HG03575 (cell line): ENCODE measurements around the gene TMEM123.
A peak's percentile ranks its signal among the peaks of the same experiment; 100 is the strongest.
"Not testable (repeated sequence)": the region's sequence is repeated elsewhere in the genome, so short reads cannot be mapped to it uniquely, and the experiment has no call there.

ENCODE experiments used
- ATAC-seq: cut with Tn5 transposase; IDR thresholded peaks from one replicate; pipeline ENCODE4 v1.9.1; 2021; ENCODE audit not compliant: unreplicated experiment, insufficient number of reproducible peaks, low FRiP score; ENCODE audit errors: extremely low read depth

Gene TMEM123

DNA sequence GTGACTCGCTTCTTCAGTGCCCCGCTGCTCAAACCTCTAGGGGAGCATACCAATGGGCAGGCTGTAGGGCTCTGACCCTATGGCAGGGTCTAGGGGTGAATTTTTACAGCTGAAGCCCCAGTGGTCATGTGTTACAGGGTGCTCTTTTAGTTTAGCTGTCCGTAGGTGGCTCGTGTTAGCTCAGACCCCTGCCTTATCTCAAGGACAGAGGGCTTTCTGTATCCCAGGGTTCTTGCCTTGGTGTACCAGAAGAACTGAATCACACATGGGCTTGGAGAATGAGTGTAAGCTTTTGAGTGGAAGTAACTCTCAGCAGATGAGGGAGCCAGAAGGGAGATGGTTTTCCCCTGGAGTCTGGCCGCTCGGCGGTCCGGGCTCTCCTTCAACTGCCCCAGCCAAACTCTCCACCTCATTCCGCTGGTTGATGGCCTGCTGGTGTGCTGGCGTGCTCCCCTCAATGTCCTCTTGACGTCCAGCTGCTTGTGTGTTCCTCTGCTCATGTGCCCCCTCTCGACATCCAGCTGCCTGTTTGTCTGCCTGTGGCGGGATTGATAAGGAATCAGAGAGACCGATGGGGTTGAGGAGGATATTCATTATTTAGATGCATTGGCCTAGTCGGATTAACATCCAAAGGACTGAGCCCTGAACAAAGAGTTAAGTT is 68.0 kb downstream of the TMEM123 start:
- ATAC-seq = no peak

DNA sequence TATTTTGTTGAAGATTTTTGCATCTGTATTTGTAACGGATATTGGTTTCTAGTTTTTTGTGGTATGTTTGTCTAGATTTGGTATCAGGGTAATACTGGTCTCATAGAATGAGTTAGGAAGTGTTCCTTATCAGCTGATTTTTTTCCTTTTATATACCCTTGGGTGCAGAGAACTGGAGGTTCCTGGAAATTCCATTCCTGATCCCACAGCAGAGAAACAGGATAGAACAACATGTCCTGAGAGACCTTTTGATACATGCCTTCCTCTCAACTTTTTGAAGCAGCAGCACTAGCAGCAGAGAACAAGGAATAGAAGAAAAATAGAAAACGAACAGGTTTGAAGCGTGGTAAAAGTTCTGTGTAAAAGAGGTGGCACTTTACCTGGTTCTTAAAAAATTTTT is 68.7 kb downstream of the TMEM123 start:
- no peak for ATAC-seq

DNA sequence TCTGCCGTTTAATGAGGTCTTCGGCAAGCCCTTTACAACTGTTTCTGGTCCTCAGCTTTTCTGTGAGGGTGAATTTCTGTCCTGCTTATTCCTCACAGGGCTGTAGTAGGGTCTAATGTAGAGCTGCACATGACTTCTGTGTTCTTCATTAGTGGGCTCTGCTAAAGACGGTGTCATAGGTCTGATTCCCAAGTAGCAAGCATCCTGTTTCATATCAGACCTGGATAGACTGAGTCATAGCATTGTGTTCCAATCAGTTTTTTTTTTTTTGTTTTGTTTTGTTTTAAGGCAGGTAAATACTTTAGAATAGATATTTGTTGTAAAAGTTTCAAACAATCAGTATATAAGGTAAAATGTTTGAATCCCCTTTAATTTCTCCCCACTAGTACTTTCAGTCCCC is 70.2 kb downstream of the TMEM123 start:
- no peak for ATAC-seq

DNA sequence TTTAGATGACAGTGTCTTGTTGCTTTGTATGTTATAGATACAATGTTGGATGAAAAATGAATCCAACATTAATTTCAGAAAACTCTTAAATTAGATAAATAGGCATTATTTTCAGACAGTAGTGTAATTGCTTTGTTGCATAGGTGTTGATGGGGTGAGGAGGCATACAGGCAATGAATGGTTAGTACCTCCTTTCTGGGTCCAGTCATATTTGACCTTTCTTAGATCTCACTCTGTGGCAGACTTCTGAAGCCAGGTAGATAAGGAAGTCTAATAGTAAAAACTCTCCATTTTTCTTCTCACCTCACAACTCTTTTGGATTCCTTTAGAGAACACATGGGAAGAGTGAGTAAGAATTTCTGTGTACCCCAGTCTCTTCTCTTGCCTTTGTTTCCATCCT is 73.7 kb downstream of the TMEM123 start:
- ATAC-seq = no peak

DNA sequence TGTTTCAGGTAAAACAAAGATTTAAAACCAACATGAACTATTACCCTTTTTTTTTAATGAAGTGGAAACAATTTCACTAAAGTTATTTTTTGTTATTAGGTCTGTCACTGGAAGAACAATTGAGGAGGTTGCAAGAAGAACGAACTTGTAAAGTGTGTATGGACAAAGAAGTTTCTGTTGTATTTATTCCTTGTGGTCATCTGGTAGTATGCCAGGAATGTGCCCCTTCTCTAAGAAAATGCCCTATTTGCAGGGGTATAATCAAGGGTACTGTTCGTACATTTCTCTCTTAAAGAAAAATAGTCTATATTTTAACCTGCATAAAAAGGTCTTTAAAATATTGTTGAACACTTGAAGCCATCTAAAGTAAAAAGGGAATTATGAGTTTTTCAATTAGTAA is 74.7 kb downstream of the TMEM123 start:
- ATAC-seq = no peak

DNA sequence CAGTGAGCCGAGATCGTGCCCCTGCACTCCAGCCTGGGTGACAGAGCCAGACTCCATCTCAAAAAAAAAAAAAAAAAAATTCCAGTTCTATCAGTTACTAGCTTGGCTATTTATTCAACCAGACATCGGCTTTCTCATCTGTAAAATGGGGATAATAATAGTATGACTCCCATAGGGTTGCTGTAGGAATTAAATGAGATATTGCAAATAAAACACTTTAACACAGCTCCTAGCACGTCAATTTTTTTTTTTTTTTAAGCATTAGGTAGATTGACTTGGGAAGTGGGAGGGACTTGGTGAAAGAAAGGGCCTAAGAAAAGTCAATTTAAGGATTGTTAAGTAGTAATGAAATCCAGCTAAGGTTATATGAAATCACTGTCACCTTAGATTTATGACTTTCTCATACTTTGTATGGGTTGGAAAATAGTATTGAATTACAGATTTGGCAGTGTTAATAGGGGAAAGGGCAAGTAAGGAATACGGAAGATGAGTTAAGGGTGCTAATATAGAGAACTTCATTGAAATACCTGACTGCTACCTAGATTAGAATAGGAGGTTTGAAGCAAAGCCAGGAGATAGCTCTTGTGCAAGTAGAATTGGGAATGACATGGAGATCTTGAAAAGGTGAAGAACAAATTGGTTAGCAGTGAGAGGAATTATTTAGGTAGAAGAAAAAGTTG is 76.7 kb downstream of the TMEM123 start:
- ATAC-seq = no peak

DNA sequence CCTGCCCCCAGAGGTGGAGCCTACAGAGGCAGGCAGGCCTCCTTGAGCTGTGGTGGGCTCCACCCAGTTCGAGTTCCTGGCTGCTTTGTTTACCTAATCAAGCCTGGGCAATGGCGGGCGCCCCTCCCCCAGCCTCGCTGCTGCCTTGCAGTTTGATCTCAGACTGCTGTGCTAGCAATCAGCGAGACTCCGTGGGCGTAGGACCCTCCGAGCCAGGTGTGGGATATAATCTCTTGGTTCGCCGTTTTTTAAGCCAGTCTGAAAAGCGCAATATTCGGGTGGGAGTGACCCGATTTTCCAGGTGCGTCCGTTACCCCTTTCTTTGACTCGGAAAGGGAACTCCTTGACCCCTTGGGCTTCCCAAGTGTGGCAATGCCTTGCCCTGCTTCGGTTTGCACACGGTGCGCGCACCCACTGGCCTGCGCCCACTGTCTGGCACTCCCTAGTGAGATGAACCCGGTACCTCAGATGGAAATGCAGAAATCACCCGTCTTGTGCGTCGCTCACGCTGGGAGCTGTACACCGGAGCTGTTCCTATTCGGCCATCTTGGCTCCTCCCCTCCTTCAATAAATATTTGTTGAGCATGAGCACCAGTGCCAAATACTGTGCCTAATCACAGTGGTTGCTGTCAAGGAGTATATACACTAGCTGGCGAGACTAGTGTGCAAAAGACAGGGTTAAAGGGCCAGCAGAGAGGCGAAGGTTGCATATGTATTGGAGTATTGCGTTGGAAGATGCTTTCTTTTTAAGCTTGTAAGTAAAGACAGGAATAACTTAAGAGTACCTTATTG is 77.7 kb downstream of the TMEM123 start:
- ATAC-seq = not testable (repeated sequence)

DNA sequence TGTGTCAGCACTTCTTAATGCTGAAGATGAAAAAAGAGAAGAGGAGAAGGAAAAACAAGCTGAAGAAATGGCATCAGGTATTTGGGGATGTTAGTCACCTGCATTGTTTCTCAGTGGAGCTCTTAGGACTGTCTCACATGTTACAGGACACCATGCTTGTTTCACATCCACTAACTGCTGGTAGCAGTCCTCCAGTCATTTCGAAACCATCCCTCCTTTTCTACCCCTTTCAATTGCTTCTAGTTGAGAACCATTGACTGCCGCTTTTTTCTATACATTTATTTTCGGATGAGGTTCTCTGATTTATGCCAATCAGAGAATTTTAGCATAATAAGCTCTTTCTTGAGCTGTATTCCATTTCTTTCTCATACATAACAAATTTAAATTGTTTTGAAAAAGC is 84.1 kb downstream of the TMEM123 start:
- peak; percentile 99 for ATAC-seq

DNA sequence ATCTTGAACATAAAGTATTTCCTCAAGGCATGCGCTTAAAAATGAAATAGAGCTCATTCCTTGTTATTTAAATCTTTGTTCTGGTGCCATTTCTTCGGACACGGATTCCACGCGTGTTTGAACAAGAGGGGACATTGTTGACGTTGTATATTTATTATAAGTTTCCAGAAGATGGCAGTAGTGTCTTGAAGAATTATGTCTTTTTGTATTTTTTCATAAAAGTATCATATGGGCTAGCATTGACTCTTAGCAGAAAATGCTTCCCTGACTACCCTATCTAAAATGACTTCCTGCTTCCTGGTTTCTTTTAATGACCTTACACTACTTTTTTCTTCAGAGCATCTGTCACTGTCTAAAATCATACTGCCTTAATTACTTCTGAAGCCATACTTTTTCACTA is 85.2 kb downstream of the TMEM123 start:
- ATAC-seq = no peak

DNA sequence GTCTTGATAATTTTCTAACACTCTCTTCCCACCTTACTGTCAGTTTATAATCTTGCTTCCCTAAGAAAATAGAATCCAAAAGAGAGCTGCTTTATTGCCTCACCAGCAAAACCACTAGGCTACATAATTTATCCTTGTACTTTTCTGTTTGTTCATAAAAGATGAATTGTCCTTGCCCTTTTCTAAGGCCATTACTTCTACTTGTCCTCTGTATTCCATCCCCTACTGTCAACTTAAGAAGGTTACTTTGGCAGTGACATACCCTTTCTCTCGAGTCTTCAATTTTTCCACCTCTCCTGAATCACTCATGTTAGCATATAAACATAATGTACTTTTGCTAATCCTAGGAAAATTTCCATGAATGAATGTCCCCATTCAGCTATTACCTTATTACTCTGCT is 87.6 kb downstream of the TMEM123 start:
- no peak for ATAC-seq

DNA sequence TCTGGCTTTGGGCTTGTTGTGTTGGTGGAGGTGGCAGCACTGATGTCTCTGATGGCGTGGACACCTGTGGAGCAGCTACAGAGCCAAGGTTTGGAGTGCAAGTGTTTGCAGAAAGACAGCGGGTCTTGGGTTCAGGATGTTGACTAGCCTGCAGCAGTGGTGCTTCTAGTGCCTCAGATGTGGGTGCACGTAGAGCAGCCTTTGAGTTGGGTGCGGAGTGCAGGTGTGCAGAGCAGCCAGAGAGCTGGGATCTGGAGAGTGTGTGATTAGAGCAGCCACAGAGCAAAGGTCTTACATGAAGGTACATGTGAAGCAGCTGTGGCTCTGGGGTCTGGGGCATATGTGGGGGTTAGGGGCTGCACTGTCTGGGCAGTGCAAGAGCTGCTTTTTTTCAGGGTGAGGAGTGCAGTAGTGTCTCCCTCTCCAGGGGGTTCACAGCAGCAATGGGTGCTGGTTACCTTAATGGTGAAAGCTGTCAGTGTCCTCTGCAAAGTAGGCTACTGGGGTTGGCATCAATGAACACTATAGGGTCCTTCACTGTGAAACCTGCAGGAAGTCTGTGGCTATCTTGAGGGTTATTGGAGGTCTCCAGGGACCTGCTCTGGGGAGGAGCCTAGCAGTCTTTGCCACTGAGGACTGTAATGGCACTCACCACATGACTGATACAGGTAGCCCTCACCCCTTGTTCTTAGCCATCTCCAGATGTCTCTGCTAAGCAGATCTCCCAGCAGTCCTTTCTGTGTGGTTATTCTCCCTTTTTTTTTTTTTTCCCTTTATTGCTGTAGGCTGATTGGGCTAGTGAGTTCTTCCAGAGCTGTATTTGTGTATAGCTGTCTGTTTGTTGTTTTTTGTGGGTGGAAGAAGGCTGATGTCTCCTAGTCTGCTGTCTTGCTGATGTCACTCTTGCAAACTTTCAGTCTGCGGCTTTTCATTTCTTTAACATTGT is 91.2 kb downstream of the TMEM123 start:
- ATAC-seq = peak; percentile 81

DNA sequence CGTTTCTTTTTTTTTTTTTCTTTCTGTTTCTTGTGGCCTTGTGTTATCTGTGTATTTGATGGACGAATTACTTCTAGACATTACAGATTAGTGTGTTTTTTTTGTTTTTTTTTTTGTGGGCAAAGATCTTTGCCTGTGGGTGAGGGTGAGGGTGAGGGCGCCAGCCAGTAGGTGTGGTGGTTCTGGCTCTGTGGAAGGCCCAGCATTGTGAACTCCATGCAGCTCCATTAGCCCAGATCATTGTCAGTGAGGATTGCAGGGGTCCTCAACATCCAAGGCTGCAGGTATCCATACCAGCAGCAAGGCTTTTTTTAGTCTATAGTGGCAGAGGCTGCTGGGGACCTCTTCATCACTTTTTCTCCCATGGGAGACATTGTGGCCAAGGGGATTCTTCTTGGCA is 91.9 kb downstream of the TMEM123 start:
- no peak for ATAC-seq

DNA sequence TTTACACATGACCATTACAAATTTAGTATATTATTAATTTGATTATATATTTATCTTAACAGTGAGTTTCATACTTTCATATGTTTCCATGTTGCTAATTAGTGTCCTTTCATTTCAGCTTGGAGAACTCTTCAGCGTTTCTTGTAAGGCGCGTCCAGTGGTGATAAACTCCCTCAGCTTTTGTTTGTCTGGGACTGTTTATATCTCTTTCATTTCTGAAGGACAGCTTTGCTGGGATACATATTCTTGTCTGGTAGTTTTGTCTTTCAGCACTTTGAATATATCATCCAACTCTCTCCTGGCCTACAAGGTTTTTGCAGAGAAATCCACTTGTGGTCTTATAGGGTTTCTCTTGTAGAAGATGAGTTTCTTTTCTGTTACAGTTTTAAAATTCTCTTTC is 93.2 kb downstream of the TMEM123 start:
- ATAC-seq = no peak

DNA sequence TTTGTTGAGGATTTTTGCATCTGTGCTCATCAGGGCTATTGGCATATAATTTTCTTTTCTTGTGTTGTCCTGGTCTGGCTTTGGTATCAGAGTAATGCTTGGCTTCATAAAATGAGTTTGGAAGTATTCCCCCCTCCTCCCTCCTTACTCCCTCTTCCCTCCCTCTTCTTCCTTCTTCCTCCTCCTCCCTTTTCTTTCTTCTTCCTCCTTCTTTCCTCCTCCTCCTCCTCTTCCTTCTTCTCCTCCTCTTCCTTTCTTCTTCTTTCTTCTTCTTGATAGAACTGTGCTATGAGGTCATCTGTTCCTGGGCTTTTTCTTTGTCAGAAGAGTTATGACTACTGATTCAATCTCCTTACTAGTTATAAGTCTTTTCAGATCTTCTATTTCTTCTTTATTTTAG is 95.4 kb downstream of the TMEM123 start:
- no peak for ATAC-seq

DNA sequence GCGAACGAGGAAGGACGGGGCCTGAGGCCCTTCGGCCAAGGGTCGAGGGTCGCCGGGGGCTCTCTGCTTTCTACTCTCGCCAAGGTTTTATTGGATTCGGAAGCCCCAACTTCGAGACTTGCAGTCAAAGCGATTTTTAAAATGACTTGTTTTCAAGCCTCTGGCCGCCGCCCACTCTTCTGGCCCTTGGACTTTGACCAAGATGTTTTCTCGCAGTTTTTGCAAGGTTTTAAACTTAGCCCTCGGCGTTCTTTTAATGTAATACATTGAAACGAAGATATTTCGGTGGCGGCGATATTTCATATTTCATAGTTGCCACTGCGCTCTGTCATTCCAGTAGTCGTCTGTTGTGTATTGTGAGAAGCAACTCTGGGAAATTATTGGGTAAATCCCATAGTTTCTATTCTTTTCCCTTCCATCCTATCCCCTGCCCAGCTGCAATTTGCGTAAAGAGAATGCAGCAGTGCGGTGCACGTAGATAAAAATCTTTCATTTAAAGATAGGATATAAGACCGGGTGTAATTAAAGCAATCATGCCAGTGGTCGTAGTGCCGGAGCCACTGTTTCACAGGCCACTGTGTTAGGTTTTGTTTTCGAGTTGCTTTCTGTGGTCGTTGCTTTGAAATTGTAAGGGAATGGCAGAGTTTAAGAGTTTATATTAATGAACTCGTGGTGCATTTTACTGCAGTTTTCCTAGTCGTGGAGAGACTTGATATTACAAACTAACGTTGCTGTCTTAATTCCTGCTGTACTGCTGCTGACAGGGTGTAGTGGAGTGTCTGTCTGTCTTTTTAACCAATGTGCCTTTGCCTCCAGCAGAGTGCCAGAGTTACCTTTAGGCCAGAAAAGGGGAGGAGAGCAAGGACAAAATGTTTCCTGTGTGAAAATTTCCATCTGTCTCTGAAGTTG is 104.8 kb downstream of the TMEM123 start:
- ATAC-seq = no peak

DNA sequence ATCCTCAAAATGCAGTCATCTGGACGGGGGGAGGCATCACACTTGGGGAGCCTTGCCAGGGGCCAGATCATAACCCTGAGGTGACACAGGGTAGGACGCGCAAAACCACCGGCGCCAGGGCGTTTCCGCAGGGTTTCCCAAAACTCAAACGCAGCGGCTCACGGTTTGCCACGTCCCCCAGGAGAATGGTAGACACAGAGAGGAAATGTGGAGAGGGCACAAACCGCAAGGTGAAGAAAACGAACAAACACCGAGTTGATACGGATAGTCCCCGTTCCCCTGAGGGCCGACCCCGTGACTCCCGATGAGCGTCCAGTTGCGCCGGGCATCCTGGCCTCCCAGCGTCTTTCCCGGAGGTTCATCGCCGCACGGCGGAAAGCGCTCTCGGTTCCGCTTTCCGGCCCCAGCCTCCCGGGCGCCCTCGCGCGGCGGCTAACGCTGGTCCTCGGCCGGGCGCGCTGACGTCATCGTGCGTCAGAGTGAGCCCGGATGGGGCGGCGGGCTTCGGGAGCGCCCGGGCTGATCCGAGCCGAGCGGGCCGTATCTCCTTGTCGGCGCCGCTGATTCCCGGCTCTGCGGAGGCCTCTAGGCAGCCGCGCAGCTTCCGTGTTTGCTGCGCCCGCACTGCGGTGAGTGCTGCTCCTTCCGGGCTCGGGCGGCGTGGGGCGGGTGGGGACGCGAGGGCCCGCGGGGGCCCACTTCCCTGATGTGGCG is 105.7 kb downstream of the TMEM123 start, which contains the start of gene BIRC2:
Gene BIRC2, plus strand, starts transcription at position 467 of the 714 bp plus-strand sequence. CDS start 2,641 bp downstream, outside the sequence.
- ATAC-seq = peak; percentile 30

DNA sequence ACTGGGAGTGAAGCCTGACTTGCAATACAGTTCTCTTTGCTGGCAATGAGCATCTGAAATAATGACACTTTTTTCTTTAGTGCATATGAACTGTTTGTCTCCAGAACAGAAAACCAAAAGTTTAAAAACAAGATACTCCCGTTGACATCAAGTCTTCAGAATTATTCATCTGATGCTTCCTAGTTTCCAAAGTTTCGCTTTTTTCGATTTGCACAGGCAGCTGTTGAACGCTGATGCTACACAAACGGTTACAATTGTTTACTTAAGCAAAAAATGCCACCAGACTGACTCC is 106.2 kb downstream of the TMEM123 start:
- no peak for ATAC-seq
